Fibroblast of mammary gland (primary cell): ENCODE measurements around the gene HAND2.

Source experiments
- DNase-seq: peaks from one replicate; pipeline ENCODE4 v3.0.0-alpha.2; 2010; ENCODE audit warnings: low read depth
- H3K4me3 ChIP-seq: 2 replicates; pipeline ENCODE4 v1.5.1; 2011; ENCODE audit warnings: low read depth, mild to moderate bottlenecking, low read length, moderate library complexity; ENCODE audit not compliant: control insufficient read depth
- TF ChIP-seq, protein P1 (sequence below): conservative IDR thresholded peaks from 2 replicates; pipeline ENCODE4 v1.5.1; 2011; ENCODE audit warnings: low read depth, low read length, inconsistent platforms; ENCODE audit not compliant: control insufficient read depth, insufficient read depth

Gene HAND2

DNA sequence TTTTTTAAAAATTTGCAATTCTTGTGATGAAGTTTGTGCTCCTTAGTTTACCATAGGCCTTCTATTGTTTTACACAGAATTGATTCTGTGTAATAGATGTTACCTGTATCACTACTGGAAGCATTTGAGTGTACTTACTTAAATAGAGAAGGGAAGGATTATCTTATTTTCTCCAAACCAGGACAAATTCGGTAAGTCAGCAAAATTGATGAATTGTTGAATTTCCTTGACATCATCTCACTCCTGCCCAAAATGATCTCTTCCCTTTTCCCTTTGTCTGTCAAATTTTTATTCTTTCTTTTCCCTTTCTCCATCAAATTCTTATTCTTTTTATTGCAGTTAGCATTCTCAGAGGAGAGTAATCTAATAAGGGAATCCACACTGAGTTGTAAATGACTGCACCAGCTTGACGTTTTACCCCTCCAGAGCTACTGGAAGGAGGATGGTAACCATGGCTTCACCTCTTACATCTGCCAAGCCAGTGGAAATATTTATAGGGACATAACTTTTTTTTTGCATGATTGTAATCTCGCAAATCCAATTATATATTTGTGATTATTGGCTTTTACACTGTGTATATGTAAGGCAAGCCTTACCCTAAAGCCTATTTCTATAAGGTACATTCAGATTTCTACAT is 42.6 kb upstream of the HAND2 start:
- no peak overlapping the region for H3K4me3 ChIP-seq
- TF ChIP-seq, protein P1, sequence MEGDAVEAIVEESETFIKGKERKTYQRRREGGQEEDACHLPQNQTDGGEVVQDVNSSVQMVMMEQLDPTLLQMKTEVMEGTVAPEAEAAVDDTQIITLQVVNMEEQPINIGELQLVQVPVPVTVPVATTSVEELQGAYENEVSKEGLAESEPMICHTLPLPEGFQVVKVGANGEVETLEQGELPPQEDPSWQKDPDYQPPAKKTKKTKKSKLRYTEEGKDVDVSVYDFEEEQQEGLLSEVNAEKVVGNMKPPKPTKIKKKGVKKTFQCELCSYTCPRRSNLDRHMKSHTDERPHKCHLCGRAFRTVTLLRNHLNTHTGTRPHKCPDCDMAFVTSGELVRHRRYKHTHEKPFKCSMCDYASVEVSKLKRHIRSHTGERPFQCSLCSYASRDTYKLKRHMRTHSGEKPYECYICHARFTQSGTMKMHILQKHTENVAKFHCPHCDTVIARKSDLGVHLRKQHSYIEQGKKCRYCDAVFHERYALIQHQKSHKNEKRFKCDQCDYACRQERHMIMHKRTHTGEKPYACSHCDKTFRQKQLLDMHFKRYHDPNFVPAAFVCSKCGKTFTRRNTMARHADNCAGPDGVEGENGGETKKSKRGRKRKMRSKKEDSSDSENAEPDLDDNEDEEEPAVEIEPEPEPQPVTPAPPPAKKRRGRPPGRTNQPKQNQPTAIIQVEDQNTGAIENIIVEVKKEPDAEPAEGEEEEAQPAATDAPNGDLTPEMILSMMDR, result no peak
- no peak for DNase-seq

DNA sequence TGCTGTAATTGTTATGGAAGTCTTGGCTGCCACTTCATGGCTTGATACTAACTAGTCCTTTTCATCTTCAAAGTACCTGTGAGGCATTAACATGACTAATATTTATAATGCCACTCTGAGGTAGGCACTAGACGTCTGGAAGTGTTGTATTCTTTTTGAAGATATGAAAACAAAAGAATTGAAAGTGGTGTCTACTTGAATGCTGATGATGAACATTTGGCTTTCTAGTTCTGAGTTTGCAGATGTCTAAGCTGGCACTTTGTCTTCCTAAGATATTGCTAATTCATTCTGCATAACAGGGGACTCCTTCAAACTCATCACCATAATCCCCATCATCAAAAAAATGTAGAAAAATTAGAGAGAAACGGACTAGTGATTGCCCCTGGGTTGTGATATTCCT is 41.6 kb upstream of the HAND2 start:
- no peak overlapping the region for H3K4me3 ChIP-seq
- no peak for DNase-seq
- TF ChIP-seq, protein P1, result no peak

- no peak for DNase-seq
- H3K4me3 ChIP-seq, result no peak overlapping the region
- TF ChIP-seq, protein P1, result no peak
These were observed 35.3 kb upstream of the HAND2 start for GRCh38 chr4:173565281-173565680.

DNA sequence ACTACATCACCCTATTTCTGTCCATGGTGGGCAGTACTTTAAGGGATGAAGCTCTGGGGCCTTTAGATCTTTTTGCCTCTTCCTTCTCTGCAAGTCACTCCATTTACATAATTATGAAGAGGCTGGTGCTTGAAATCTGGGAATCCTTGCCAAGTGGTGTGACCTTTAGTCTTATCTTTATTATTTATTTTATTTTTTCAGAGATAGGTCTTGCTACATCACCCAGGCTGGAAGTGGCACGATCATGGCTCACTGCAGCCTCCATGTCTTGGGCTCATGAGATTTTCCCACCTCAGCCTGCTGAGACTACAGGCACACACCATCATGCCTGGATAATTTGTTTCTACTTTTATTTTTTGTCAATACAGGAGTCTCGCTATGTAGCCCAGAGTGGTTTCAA is 34.4 kb upstream of the HAND2 start:
- H3K4me3 ChIP-seq, result no peak overlapping the region
- no peak for DNase-seq
- TF ChIP-seq, protein P1, result no peak

GRCh38 chr4:173560896-173561295 is 30.9 kb upstream of the HAND2 start:
- no peak overlapping the region for H3K4me3 ChIP-seq
- no peak for DNase-seq
- TF ChIP-seq, protein P1, result no peak

DNA sequence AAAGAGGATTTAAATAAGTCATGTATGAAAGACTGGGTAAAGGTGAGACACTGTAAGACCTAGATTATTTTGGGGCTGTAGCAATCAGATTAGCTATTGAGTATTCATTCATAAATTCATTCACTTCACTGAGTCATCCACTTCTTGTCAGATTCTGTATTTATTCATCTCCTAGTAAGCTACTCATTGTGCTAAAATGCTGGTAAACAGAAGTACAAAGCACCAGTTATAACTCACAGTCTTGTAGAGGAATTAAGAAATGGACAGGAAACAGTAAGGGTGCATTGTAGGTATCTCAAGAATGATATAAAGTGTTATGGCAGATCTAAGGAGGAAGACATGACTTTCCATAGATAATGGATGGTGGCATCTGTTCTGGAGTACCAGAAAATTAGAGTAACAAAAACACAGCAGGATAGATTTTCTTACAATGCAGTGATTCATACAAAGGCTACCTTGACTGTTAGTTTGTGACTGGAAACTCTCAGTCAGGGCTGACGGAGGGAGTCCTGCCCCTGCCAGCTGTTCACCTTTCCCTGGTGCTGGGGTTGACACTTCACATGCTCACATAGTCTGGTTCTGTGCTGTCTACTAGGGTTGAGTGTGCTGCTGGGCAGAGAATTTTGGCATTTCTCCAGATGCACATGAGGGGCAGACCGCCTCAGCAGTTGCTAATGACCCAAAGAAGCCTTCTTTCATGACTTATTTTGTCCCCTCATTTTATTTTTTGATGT is 26.5 kb upstream of the HAND2 start:
- peak; percentile 26 for DNase-seq
- TF ChIP-seq, protein P1, result no peak
- H3K4me3 ChIP-seq, result no peak overlapping the region
